H1 (cell line): ENCODE data around the gene SAMD14. TPM values are rescaled to one million over a fixed set of nuclear protein-coding genes. Genes with fewer than 3 reads are reported as not detected.

ENCODE experiments used
- CBX5 ChIP-seq: fragments of 300-800, 300-1000 bp; sonication (generic); IDR thresholded peaks from 2 replicates; pipeline ENCODE4 v1.7.1; 2016; ENCODE audit warnings: antibody characterized with exemption, low read length, low read depth
- GABPA ChIP-seq: IDR thresholded peaks from 2 replicates; pipeline ENCODE4 v1.6.1; 2011; ENCODE audit warnings: mild to moderate bottlenecking, low read length, moderate library complexity, borderline replicate concordance; ENCODE audit not compliant: insufficient read depth
- NANOG ChIP-seq: IDR thresholded peaks from 2 replicates; pipeline ENCODE4 v1.6.1; 2011; ENCODE audit warnings: low read length, low read depth, mild to moderate bottlenecking, inconsistent platforms; ENCODE audit not compliant: insufficient read depth, poor library complexity, severe bottlenecking
- polyA plus RNA-seq, 7 experiments: library from polyadenylated mRNA; depleted of rRNA in 3 of 7; stranded (reverse) in 5 of 7; unstranded in 2 of 7; fragments of >200 nt in 5 of 7; fragments of 200-250 nt in 2 of 7; gene quantifications; 1 replicate in 5 of 7; 2 replicates in 1 of 7; 4 replicates in 1 of 7; pipeline versions ENCODE4 v1.2.1 to v1.2.3, GENCODE V29; 2011 to 2013; ENCODE audit warnings: missing spikeins in 2 of 7, mixed read lengths in 2 of 7
- total RNA-seq: library from RNA; stranded (reverse); fragmentation: NEBNext Ultra II Directional; extraction: Animal tissue kit (Norgen Biotek cat#: 25700); gene quantifications from 2 replicates; pipeline ENCODE4 v1.2.1, GENCODE V29; 2021
- TF ChIP-seq, protein P1 (sequence below): IDR thresholded peaks from 2 replicates; pipeline ENCODE4 v1.6.1; 2011; ENCODE audit warnings: low read depth, mild to moderate bottlenecking, low read length; ENCODE audit not compliant: insufficient read depth

The SAMD14 gene
- total and polyA plus RNA-seq, 2 of the 8 experiments (the other 6 are each of a cell fraction or from before 2014, with no cell fraction given), result 5.7 to 5.8 TPM

DNA sequence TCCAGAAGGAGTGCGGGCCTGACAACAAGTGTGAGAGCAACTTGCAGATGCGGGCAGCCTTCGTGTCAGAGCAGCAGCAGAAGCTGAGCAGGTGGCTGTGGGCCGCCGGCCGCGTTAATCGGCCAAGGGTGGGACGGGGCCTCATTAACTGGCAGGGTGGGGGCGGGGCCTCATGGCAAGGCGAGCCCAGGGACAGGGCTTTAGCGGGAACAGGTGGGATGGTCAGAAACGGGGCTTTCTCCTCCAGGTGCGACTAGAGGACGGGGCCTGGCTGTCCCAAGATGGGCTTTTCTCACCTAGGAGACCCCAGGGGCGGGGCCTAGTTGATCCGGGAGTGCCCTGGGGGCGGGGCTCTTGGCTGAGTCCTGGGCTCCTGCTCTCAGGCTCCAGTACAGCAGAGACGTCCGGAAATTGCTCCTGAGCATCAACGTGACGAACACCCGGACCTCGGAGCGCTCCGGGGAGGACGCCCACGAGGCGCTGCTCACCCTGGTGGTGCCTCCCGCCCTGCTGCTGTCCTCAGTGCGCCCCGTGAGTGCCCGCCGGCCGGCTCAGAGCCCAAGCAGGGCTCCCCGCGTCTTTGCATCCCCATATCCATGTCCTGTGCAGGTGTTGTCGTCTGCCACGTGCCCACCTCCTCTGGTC, 53.2 kb downstream of the SAMD14 start (continued):
- TF ChIP-seq, protein P1, sequence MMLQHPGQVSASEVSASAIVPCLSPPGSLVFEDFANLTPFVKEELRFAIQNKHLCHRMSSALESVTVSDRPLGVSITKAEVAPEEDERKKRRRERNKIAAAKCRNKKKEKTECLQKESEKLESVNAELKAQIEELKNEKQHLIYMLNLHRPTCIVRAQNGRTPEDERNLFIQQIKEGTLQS, result no peak
- TF ChIP-seq NANOG, result peak; percentile 45
- no peak for TF ChIP-seq CBX5
- TF ChIP-seq GABPA, result no peak
